ENCODE data around the gene SSTR3. TPM values are rescaled to one million over a fixed set of nuclear protein-coding genes. Genes with fewer than 3 reads are reported as not detected.

SSTR3 gene
- total RNA-seq, 4 donors from 2014 or later = 0.16 to 0.41 TPM; not detected in 2

GRCh38 chr22:37213218-37213855 is 1.1 kb upstream of the SSTR3 start:
- Histone ChIP-seq H3K36me3 (no peaks in the 10 kb centered on the region), H3K4me3 (no peak overlapping the region), H3K27ac (no peak overlapping the region), H3K27me3 (peaks cover 23% of the 10 kb centered on the region), H3K4me1 (no peaks in the 10 kb centered on the region), H3K9me3 (no peaks in the 10 kb centered on the region)
- WGBS, 2 donors (ENCODE audit: low coverage in 1 of 2) = 73 to 90% methylated on average over 4 to 18 of the region's 18 CpGs
- TF ChIP-seq CTCF (IDR thresholded peaks at IDR 0.05) (no peak), POLR2A (IDR thresholded peaks at IDR 0.05) (no peak), EP300 (IDR thresholded peaks at IDR 0.05; ENCODE audit: low read depth) (no peak), POLR2AphosphoS5 (IDR thresholded peaks at IDR 0.05) (no peak)
- in situ Hi-C loops (cut with MboI; ENCODE audit: low pct_ligation_motif_present in 1 of 4, low pct_unique_long_range_greater_than_20kb in 1 of 4, low sequenced_read_pairs in 3 of 4) = loop anchor here in 1 of 4 donors (25.0 kb wide), 1 partner anchor 426 kb away; the partner anchor contains the start of gene IFT27
- no peak for DNase-seq
- intact Hi-C loops (cut with DNase I; ENCODE audit: low total_unique reads) = no loop called here

GRCh38 chr22:37211866-37212173 is 457 bp downstream of the SSTR3 start:
- DNase-seq = no peak
- WGBS, 2 donors (ENCODE audit: low coverage in 1 of 2) = 88% methylated on average over 6 of the region's 6 CpGs; no CpG with 5 or more reads in 1 of the 2 donors
- intact Hi-C loops (cut with DNase I; ENCODE audit: low total_unique reads) = no loop called here
- TF ChIP-seq POLR2A (IDR thresholded peaks at IDR 0.05) (no peak), EP300 (IDR thresholded peaks at IDR 0.05; ENCODE audit: low read depth) (no peak), CTCF (IDR thresholded peaks at IDR 0.05) (no peak), POLR2AphosphoS5 (IDR thresholded peaks at IDR 0.05) (no peak)
- in situ Hi-C loops (cut with MboI; ENCODE audit: low pct_ligation_motif_present in 1 of 4, low pct_unique_long_range_greater_than_20kb in 1 of 4, low sequenced_read_pairs in 3 of 4) = loop anchor here in 1 of 4 donors (25.0 kb wide), 1 partner anchor 425 kb away; the partner anchor contains the start of gene IFT27
- no peak overlapping the region for H3K27ac ChIP-seq
- H3K4me3 ChIP-seq = no peak overlapping the region
- no peaks in the 10 kb centered on the region for H3K4me1 ChIP-seq
- H3K27me3 ChIP-seq = peaks cover 23% of the 10 kb centered on the region
- H3K9me3 ChIP-seq = no peaks in the 10 kb centered on the region
- no peaks in the 10 kb centered on the region for H3K36me3 ChIP-seq

GRCh38 chr22:37211075-37211865 is 1.0 kb downstream of the SSTR3 start:
- no peak for DNase-seq
- TF ChIP-seq EP300 (IDR thresholded peaks at IDR 0.05; ENCODE audit: low read depth) = no peak
- TF ChIP-seq POLR2A (IDR thresholded peaks at IDR 0.05) = no peak
- TF ChIP-seq POLR2AphosphoS5 (IDR thresholded peaks at IDR 0.05) = no peak
- TF ChIP-seq CTCF (IDR thresholded peaks at IDR 0.05) = no peak
- Histone ChIP-seq H3K4me1 (no peaks in the 10 kb centered on the region), H3K27ac (no peak overlapping the region), H3K9me3 (no peaks in the 10 kb centered on the region), H3K36me3 (no peaks in the 10 kb centered on the region), H3K4me3 (no peak overlapping the region), H3K27me3 (peaks cover 23% of the 10 kb centered on the region)
- WGBS, 2 donors (ENCODE audit: low coverage in 1 of 2) = 86% methylated on average over 24 of the region's 24 CpGs; no CpG with 5 or more reads in 1 of the 2 donors
- in situ Hi-C loops (cut with MboI; ENCODE audit: low pct_ligation_motif_present in 1 of 4, low pct_unique_long_range_greater_than_20kb in 1 of 4, low sequenced_read_pairs in 3 of 4) = loop anchor here in 1 of 4 donors (25.0 kb wide), 1 partner anchor 424 kb away; the partner anchor contains the start of gene IFT27
- intact Hi-C loops (cut with DNase I; ENCODE audit: low total_unique reads) = no loop called here

GRCh38 chr22:37210041-37210803 is 2.1 kb downstream of the SSTR3 start:
- no peak for TF ChIP-seq CTCF (IDR thresholded peaks at IDR 0.05)
- TF ChIP-seq POLR2A (IDR thresholded peaks at IDR 0.05) = no peak
- TF ChIP-seq POLR2AphosphoS5 (IDR thresholded peaks at IDR 0.05) = no peak
- no peak for TF ChIP-seq EP300 (IDR thresholded peaks at IDR 0.05; ENCODE audit: low read depth)
- Histone ChIP-seq H3K9me3 (no peaks in the 10 kb centered on the region), H3K4me1 (no peaks in the 10 kb centered on the region), H3K36me3 (no peaks in the 10 kb centered on the region), H3K27ac (no peak overlapping the region), H3K4me3 (no peak overlapping the region), H3K27me3 (peaks cover 23% of the 10 kb centered on the region)
- WGBS, 2 donors (ENCODE audit: low coverage in 1 of 2) = 69 to 100% methylated on average over 1 to 11 of the region's 15 CpGs
- intact Hi-C loops (cut with DNase I; ENCODE audit: low total_unique reads) = no loop called here
- in situ Hi-C loops (cut with MboI; ENCODE audit: low pct_ligation_motif_present in 1 of 4, low pct_unique_long_range_greater_than_20kb in 1 of 4, low sequenced_read_pairs in 3 of 4) = loop anchor here in 1 of 4 donors (25.0 kb wide), 1 partner anchor 423 kb away; the partner anchor contains the start of gene IFT27
- DNase-seq = no peak

All from transverse colon (tissue), 4 donors.